AG04450 (cell line): Measurements from ENCODE around the gene UBE2J2. TPM values are rescaled to one million over a fixed set of nuclear protein-coding genes. Genes with fewer than 3 reads are reported as not detected.

Experiments used
- CTCF ChIA-PET: fragments of 300-600, 350-600 bp; formaldehyde crosslinking; extraction: SDS; loops from one replicate; lab custom pipeline; 2022; ENCODE audit warnings: antibody characterized with exemption, inconsistent platforms; lab: Charles Lee
- POLR2A ChIA-PET: fragments of 350-600 bp; formaldehyde crosslinking; extraction: SDS; loops from one replicate; lab custom pipeline; 2021; ENCODE audit warnings: antibody characterized with exemption, inconsistent platforms; lab: Yijun Ruan, JAX
- DNase-seq: peaks from one replicate; pipeline ENCODE4 v3.0.0-alpha.2; 2011; ENCODE audit warnings: low read depth, low spot score
- H3K27ac ChIP-seq: one replicate; pipeline ENCODE4 v1.5.1; 2012; ENCODE audit warnings: low read depth, low read length, control low read depth
- H3K27me3 ChIP-seq: one replicate; pipeline ENCODE4 v1.6.0; 2012; ENCODE audit warnings: low read length; ENCODE audit not compliant: control insufficient read depth, insufficient read depth
- H3K4me3 ChIP-seq: 2 replicates; pipeline ENCODE4 v1.5.1; 2011; ENCODE audit warnings: mild to moderate bottlenecking, low read depth, low read length, control low read depth
- H3K9me3 ChIP-seq: 2 replicates; pipeline ENCODE4 v1.5.1; 2012; ENCODE audit warnings: low read length; ENCODE audit not compliant: control insufficient read depth, insufficient read depth
- CTCF ChIP-seq: IDR thresholded peaks from 2 replicates; pipeline ENCODE4 v1.5.1; 2011; ENCODE audit warnings: low read depth, low read length, control low read depth, inconsistent platforms
- polyA plus RNA-seq: library from polyadenylated mRNA; depleted of rRNA; stranded (reverse); fragments of >200 nt; gene quantifications from 2 replicates; pipeline ENCODE4 v1.2.3, GENCODE V29; 2011

UBE2J2 gene
- polyA plus RNA-seq, 1 experiment, result 31.1 TPM

- TF ChIP-seq CTCF, result no peak
- Histone ChIP-seq H3K9me3 (peaks cover 13% of the 10 kb centered on the region; the same call in 1 of the 2 replicates), H3K27me3 (no peaks in the 10 kb centered on the region), H3K27ac (no peak overlapping the region), H3K4me3 (no peak overlapping the region)
- POLR2A ChIA-PET, result no interaction called here
- DNase-seq, result no peak
- CTCF ChIA-PET, result interaction anchor here (1.3 to 3.5 kb wide), 2 partner anchors 171 to 309 kb away, joined by 3 to 30 read pairs; no protein-coding TSS in a partner anchor
These were observed 19.2 kb upstream of the UBE2J2 start for GRCh38 chr1:1292851-1293250.

- ChIA-PET CTCF (interaction anchor here (1.1 to 3.5 kb wide), 3 partner anchors 9 to 309 kb away, joined by 3 to 30 read pairs (median 3); no protein-coding TSS in a partner anchor), POLR2A (interaction anchor here (0.7 kb wide), 1 partner anchor 171 kb away, joined by 3 read pairs; no protein-coding TSS in a partner anchor)
- no peak overlapping the region for H3K27ac ChIP-seq
- H3K27me3 ChIP-seq, result no peaks in the 10 kb centered on the region
- peaks cover 17% of the 10 kb centered on the region; the same call in 1 of the 2 replicates for H3K9me3 ChIP-seq
- no peak overlapping the region for H3K4me3 ChIP-seq
- no peak for DNase-seq
- TF ChIP-seq CTCF, result no peak
These were observed 18.8 kb upstream of the UBE2J2 start for GRCh38 chr1:1292442-1292779.

GRCh38 chr1:1291548-1292441 is 18.1 kb upstream of the UBE2J2 start:
- H3K27ac ChIP-seq, result no peak overlapping the region
- ChIA-PET POLR2A (interaction anchor here (0.6 to 1.8 kb wide), 3 partner anchors 14 to 170 kb away, joined by 3 to 5 read pairs (median 3); no protein-coding TSS in a partner anchor), CTCF (interaction anchor here (1.1 to 3.5 kb wide), 3 partner anchors 10 to 308 kb away, joined by 3 to 30 read pairs (median 3); no protein-coding TSS in a partner anchor)
- H3K4me3 ChIP-seq, result no peak overlapping the region
- H3K27me3 ChIP-seq, result no peaks in the 10 kb centered on the region
- TF ChIP-seq CTCF, result peak; percentile 42
- DNase-seq, result no peak
- H3K9me3 ChIP-seq, result peaks cover 21% of the 10 kb centered on the region; the same call in 1 of the 2 replicates

DNA sequence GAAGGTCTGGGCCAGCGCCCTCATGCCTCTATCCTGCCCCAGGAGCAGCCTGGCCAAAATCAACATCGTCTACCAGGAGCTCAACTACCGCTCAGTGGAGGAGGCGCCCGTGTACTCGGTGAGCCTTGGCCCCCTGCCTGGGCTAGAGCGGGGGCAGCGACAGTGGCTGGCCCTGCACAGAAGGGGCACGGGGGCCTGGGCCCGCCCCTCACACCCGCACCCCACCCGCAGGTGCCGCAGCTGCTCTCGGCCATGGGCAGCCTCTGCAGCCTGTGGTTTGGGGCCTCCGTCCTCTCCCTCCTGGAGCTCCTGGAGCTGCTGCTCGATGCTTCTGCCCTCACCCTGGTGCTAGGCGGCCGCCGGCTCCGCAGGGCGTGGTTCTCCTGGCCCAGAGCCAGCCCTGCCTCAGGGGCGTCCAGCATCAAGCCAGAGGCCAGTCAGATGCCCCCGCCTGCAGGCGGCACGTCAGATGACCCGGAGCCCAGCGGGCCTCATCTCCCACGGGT is 17.4 kb upstream of the UBE2J2 start:
- H3K4me3 ChIP-seq, result no peak overlapping the region
- no peak for DNase-seq
- TF ChIP-seq CTCF, result no peak
- ChIA-PET POLR2A (interaction anchor here (0.6 to 1.8 kb wide), 2 partner anchors 14 to 27 kb away, joined by 3 to 5 read pairs; no protein-coding TSS in a partner anchor), CTCF (interaction anchor here (1.1 to 3.5 kb wide), 2 partner anchors 11 to 169 kb away, joined by 3 to 30 read pairs; no protein-coding TSS in a partner anchor)
- no peaks in the 10 kb centered on the region for H3K27me3 ChIP-seq
- H3K9me3 ChIP-seq, result peaks cover 21% of the 10 kb centered on the region; the same call in 1 of the 2 replicates
- H3K27ac ChIP-seq, result no peak overlapping the region
